HepG2 (cell line): ENCODE measurements around the gene NPHP4. TPM values are rescaled to one million over a fixed set of nuclear protein-coding genes. Genes with fewer than 3 reads are reported as not detected.

Experiments used
- ATAC-seq: fragments of 200-7000 bp; cut with Tn5 transposase; 3 replicates; pipeline ENCODE4 v1.9.1; 2020; ENCODE audit warnings: mild to moderate bottlenecking, moderate library complexity
- BruUV-seq: library from RNA; stranded (reverse); fragments of 400-500 nt; replicated peaks from 2 replicates; lab custom pipeline; 2021; lab: Mats Ljungman, UMichigan
- CTCF ChIA-PET: fragments of 300-600 bp; formaldehyde crosslinking; extraction: SDS; loops from one replicate; lab custom pipeline; 2021; ENCODE audit warnings: low total read pairs, inconsistent platforms, low intra/inter-chr PET ratio; lab: Yijun Ruan, JAX
- POLR2A ChIA-PET: fragments of 350-600 bp; sonication (Branson Sonifier 250); formaldehyde crosslinking; loops from one replicate; lab custom pipeline; 2020; ENCODE audit warnings: antibody characterized with exemption, inconsistent platforms; lab: Yijun Ruan, JAX
- DNase-seq: peaks from one replicate; pipeline ENCODE4 v3.0.0-alpha.2; 2015; ENCODE audit warnings: low spot score
- FAIRE-seq: peaks from 3 replicates; lab custom pipeline; 2011; peaks lifted over from hg19 to GRCh38; lab: Jason Lieb, UNC
- H2AFZ ChIP-seq: one replicate; pipeline ENCODE4 v1.6.1; 2011; ENCODE audit warnings: low read length, inconsistent platforms
- H3K27ac ChIP-seq: fragments of 300-600 bp; 3 replicates; pipeline ENCODE4 v1.8.0; 2011; ENCODE audit warnings: mixed run types, mild to moderate bottlenecking, mixed read lengths, low read length, inconsistent platforms; ENCODE audit not compliant: insufficient read depth; ENCODE audit errors: extremely low read length
- H3K27me3 ChIP-seq, 2 experiments: fragments of 200-600 bp in 1 of 2; 2 replicates in 1 of 2; 3 replicates in 1 of 2; pipeline versions ENCODE4 v1.6.0 to v1.8.0; 2011; ENCODE audit warnings: low read length in 2 of 2, mild to moderate bottlenecking in 2 of 2, moderate library complexity in 2 of 2, inconsistent platforms in 1 of 2; ENCODE audit not compliant: insufficient read depth in 2 of 2, control insufficient read depth in 1 of 2
- H3K36me3 ChIP-seq, 2 experiments: fragments of 200-600 bp in 1 of 2; replicated peaks in 1 of 2; 2 replicates in 1 of 2; 3 replicates in 1 of 2; pipeline versions ENCODE4 v1.5.1 to v1.8.0; 2011; ENCODE audit warnings: low read length in 2 of 2, inconsistent platforms in 1 of 2; ENCODE audit not compliant: insufficient read depth in 2 of 2, control insufficient read depth in 1 of 2
- H3K4me1 ChIP-seq: 2 replicates; pipeline ENCODE4 v1.5.1; 2012; ENCODE audit warnings: low read length, inconsistent platforms; ENCODE audit not compliant: insufficient read depth
- H3K4me2 ChIP-seq: 2 replicates; pipeline ENCODE4 v1.6.0; 2011; ENCODE audit warnings: low read depth, low read length, inconsistent platforms
- H3K4me3 ChIP-seq, 3 experiments: fragments of 200-600 bp in 1 of 3; sonication (generic), shearing (Covaris generic) in 1 of 3; replicated peaks in 1 of 3; 2 replicates each; pipeline ENCODE4 v1.5.1; 2011 to 2016; ENCODE audit warnings: low read length in 3 of 3, inconsistent platforms in 2 of 3, low read depth in 2 of 3, mild to moderate bottlenecking in 2 of 3, control low read depth in 1 of 3, mixed read lengths in 1 of 3; ENCODE audit not compliant: insufficient read depth in 1 of 3
- H3K79me2 ChIP-seq: one replicate; pipeline ENCODE4 v1.6.1; 2011; ENCODE audit warnings: low read length, inconsistent platforms; ENCODE audit not compliant: insufficient read depth
- H3K9ac ChIP-seq: 2 replicates; pipeline ENCODE4 v1.6.0; 2011; ENCODE audit warnings: mild to moderate bottlenecking, low read depth, low read length, inconsistent platforms; ENCODE audit not compliant: insufficient read depth
- H3K9me3 ChIP-seq: 2 replicates; pipeline ENCODE4 v1.5.1; 2012; ENCODE audit warnings: mild to moderate bottlenecking, low read length
- H4K20me1 ChIP-seq: 2 replicates; pipeline ENCODE4 v1.6.0; 2011; ENCODE audit warnings: inconsistent platforms, mild to moderate bottlenecking, low read length, moderate library complexity; ENCODE audit not compliant: insufficient read depth
- IKZF4 ChIP-seq: sonication (generic); formaldehyde crosslinking; IDR thresholded peaks from 2 replicates; pipeline ENCODE4 v1.5.1; 2020; ENCODE audit warnings: borderline replicate concordance, mild to moderate bottlenecking, low read depth, missing genetic modification reagents; ENCODE audit errors: not compliant biosample characterization
- ZNF75D ChIP-seq: sonication (generic); formaldehyde crosslinking; IDR thresholded peaks from 2 replicates; pipeline ENCODE4 v1.8.1; 2023; ENCODE audit warnings: missing genetic modification reagents, mild to moderate bottlenecking, borderline replicate concordance
- WGBS: methylation state at CpG from one replicate; pipeline ENCODE4 v1.1.6; 2017; ENCODE audit warnings: low lambda C conversion rate; 5-methylcytosine and 5-hydroxymethylcytosine counted together
- in situ Hi-C: cut with HindIII; loops from 2 replicates; pipeline ENCODE4 v1.10.0; 2017; ENCODE audit warnings: low pct_unique_long_range_greater_than_20kb; ENCODE audit not compliant: extremely low pct_ligation_motif_present
- intact Hi-C: fragments of 100-400 bp; cut with micrococcal nuclease; formaldehyde crosslinking; loops from one replicate; pipeline ENCODE4 v1.10.0; 2022; ENCODE audit not compliant: unreplicated experiment
- polyA plus RNA-seq, 8 experiments: library from polyadenylated mRNA; depleted of rRNA in 3 of 8; stranded (reverse) in 7 of 8; unstranded in 1 of 8; fragments of >200 nt; fragmentation: Illumina TruSeq in 4 of 8; extraction: Trizol in 4 of 8; gene quantifications; 2 replicates each; pipeline versions ENCODE4 v1.2.1 to v1.2.3, GENCODE V29; 2011 to 2016; ENCODE audit warnings: low read depth in 4 of 8, missing spikeins in 1 of 8, mixed read lengths in 1 of 8; ENCODE audit not compliant: insufficient read depth in 1 of 8
- total RNA-seq, 5 experiments: library from RNA; depleted of rRNA; stranded (reverse); fragments of >200 nt; fragmentation: Illumina TruSeq; extraction: Trizol; gene quantifications; 2 replicates each; pipeline ENCODE4 v1.2.3, GENCODE V29; 2016; ENCODE audit warnings: low read depth in 1 of 5
- TF ChIP-seq, protein P1 (sequence below): fragments of 450-650 bp; IDR thresholded peaks from 2 replicates; pipeline ENCODE4 v1.6.1; 2016
- TF ChIP-seq, protein P2 (sequence below): sonication (generic); formaldehyde crosslinking; IDR thresholded peaks from 2 replicates; pipeline ENCODE4 v1.4.0; 2020; ENCODE audit warnings: missing genetic modification reagents, borderline replicate concordance
- TF ChIP-seq, protein P3 (sequence below): sonication (generic); formaldehyde crosslinking; IDR thresholded peaks from 2 replicates; pipeline ENCODE4 v1.8.0; 2022; ENCODE audit warnings: missing genetic modification reagents, mild to moderate bottlenecking, borderline replicate concordance

The NPHP4 gene
- total and polyA plus RNA-seq, 2 of the 13 experiments (the other 11 are each of a cell fraction or from before 2014, with no cell fraction given) = 4.4 to 6.8 TPM

DNA sequence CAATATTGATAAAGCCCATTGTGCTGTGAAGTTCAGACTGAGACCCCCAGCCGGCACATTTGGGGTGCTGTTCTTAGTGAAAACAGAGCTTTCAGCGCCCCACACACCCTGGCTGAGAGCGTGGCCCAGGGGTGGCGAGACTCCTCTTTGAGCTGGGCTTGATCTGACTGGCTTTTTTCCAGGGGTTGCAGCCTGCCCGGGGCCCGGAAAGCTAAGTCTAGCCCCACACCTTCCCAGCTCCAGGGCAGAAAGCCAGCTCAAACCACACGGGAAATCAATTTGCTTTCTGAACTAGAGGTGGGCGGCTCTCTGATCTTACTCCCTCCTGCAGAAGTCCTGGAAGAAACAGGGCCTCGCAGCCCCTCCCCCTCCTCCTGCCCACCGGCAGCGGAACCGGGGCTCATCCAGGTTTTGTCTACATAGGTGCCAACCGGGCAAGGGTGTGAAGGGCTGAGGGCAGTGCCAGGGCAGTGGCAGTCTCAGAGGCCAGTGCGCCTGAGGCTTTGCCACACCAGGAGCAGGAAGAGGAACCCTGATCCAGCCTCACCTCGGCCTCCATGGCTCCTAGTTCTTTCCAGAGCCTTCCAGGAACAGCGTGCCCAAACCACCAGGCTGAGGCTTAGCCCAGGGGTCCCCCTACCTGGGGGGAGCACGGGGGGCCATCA, 155.3 kb downstream of the NPHP4 start:
- 15% methylated on average over 11 of the region's 17 CpGs for WGBS
- TF ChIP-seq IKZF4 (CRISPR knock-in tag) (no peak), ZNF75D (CRISPR knock-in tag) (no peak)
- TF ChIP-seq, protein P1, sequence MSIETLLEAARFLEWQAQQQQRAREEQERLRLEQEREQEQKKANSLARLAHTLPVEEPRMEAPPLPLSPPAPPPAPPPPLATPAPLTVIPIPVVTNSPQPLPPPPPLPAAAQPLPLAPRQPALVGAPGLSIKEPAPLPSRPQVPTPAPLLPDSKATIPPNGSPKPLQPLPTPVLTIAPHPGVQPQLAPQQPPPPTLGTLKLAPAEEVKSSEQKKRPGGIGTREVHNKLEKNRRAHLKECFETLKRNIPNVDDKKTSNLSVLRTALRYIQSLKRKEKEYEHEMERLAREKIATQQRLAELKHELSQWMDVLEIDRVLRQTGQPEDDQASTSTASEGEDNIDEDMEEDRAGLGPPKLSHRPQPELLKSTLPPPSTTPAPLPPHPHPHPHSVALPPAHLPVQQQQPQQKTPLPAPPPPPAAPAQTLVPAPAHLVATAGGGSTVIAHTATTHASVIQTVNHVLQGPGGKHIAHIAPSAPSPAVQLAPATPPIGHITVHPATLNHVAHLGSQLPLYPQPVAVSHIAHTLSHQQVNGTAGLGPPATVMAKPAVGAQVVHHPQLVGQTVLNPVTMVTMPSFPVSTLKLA = no peak
- TF ChIP-seq, protein P2, sequence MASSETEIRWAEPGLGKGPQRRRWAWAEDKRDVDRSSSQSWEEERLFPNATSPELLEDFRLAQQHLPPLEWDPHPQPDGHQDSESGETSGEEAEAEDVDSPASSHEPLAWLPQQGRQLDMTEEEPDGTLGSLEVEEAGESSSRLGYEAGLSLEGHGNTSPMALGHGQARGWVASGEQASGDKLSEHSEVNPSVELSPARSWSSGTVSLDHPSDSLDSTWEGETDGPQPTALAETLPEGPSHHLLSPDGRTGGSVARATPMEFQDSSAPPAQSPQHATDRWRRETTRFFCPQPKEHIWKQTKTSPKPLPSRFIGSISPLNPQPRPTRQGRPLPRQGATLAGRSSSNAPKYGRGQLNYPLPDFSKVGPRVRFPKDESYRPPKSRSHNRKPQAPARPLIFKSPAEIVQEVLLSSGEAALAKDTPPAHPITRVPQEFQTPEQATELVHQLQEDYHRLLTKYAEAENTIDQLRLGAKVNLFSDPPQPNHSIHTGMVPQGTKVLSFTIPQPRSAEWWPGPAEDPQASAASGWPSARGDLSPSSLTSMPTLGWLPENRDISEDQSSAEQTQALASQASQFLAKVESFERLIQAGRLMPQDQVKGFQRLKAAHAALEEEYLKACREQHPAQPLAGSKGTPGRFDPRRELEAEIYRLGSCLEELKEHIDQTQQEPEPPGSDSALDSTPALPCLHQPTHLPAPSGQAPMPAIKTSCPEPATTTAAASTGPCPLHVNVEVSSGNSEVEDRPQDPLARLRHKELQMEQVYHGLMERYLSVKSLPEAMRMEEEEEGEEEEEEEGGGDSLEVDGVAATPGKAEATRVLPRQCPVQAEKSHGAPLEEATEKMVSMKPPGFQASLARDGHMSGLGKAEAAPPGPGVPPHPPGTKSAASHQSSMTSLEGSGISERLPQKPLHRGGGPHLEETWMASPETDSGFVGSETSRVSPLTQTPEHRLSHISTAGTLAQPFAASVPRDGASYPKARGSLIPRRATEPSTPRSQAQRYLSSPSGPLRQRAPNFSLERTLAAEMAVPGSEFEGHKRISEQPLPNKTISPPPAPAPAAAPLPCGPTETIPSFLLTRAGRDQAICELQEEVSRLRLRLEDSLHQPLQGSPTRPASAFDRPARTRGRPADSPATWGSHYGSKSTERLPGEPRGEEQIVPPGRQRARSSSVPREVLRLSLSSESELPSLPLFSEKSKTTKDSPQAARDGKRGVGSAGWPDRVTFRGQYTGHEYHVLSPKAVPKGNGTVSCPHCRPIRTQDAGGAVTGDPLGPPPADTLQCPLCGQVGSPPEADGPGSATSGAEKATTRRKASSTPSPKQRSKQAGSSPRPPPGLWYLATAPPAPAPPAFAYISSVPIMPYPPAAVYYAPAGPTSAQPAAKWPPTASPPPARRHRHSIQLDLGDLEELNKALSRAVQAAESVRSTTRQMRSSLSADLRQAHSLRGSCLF = no peak
- TF ChIP-seq, protein P3, sequence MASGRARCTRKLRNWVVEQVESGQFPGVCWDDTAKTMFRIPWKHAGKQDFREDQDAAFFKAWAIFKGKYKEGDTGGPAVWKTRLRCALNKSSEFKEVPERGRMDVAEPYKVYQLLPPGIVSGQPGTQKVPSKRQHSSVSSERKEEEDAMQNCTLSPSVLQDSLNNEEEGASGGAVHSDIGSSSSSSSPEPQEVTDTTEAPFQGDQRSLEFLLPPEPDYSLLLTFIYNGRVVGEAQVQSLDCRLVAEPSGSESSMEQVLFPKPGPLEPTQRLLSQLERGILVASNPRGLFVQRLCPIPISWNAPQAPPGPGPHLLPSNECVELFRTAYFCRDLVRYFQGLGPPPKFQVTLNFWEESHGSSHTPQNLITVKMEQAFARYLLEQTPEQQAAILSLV (CRISPR knock-in tag) = no peak
- Histone ChIP-seq H3K27ac (no peak overlapping the region), H3K79me2 (no peaks in the 10 kb centered on the region), H3K9me3 (no peaks in the 10 kb centered on the region), H4K20me1 (no peaks in the 10 kb centered on the region), H2AFZ (no peak overlapping the region), H3K36me3 (no peaks in the 10 kb centered on the region), H3K9ac (no peak overlapping the region), H3K4me3 (no peak overlapping the region), H3K4me1 (no peaks in the 10 kb centered on the region), H3K4me2 (no peak overlapping the region), H3K27me3 (peaks cover 9 to 89% of the 10 kb centered on the region in 2 experiments; a peak in 4 of 5 replicates)
- in situ Hi-C loops = no loop called here
- BruUV-seq = no TSS peak
- FAIRE-seq = no peak
- CTCF ChIA-PET = no interaction called here
- POLR2A ChIA-PET = no interaction called here
- intact Hi-C loops = no loop called here
- no peak for DNase-seq
- ATAC-seq = no peak
